NCI-H1105 treated with DMSO at 0.1 percent for 48 hours (cell line): Measurements from ENCODE around the gene DTX1.

Experiments
- DNase-seq: peaks from one replicate; lab custom pipeline; 2025; lab: John Stamatoyannopoulos, UW

The DTX1 gene

DNA sequence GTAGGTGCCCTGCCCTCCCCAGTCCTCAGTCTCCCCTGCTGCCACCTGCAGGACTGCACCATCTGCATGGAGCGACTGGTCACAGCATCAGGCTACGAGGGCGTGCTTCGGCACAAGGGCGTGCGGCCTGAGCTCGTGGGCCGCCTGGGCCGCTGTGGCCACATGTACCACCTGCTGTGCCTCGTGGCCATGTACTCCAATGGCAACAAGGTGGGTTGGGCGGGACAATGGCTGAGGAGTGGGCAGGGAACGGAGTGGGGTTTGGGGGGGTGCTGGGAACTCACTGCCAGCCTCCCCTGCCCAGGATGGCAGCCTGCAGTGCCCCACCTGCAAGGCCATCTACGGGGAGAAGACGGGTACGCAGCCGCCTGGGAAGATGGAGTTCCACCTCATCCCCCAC is 38.2 kb downstream of the DTX1 start:
- no peak for DNase-seq

DNA sequence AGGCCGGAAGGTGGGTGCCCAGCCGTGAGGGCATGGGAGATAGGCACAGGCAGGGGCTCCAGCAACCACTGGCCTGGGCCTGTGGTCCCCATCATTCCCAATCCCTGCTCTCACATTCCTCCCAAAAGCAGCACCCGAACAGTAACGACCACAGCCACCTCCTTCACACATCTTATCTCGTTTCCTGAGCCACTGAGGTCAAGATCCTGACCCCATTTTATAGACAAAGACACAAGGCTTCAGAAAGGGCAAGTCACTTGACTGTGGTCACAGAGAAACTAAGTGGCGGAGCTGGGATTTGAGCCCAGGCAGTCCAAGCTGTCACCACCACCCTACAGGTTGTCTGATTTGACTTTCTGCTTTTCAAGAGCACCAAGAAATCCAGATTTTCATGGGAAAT is 38.9 kb downstream of the DTX1 start:
- DNase-seq: no peak

DNA sequence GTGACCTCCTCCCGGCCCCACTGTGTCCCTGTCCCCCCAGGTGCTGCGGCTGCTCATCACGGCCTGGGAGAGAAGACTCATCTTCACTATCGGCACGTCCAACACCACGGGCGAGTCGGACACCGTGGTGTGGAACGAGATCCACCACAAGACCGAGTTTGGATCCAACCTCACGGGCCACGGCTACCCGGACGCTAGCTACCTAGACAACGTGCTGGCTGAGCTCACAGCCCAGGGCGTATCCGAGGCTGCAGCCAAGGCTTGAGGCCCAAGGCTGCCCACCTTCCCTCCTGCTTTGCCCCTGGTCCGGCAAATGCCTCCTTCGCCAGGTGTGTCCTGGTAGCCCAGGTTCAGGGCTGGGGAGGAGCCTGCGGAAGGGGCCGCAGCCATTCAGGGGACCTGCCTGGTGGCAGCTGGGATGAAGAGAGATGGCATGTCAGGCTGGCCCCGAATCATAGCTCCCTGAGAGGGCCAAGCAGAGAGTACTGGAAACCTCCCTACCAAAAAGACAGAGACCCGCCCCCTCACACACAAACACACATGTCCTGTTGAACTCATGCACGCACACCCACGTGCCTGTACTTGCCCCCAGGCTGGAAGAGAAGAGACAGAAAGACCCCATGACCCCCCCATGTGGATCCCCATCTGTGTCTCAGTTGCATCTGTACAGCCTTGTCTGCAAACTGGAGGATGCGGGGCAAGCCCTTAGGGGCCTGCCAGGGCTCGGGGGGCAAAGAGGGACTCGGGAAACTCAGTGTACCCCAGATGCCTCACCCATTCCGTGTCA is 40.3 kb downstream of the DTX1 start:
- no peak for DNase-seq

DNA sequence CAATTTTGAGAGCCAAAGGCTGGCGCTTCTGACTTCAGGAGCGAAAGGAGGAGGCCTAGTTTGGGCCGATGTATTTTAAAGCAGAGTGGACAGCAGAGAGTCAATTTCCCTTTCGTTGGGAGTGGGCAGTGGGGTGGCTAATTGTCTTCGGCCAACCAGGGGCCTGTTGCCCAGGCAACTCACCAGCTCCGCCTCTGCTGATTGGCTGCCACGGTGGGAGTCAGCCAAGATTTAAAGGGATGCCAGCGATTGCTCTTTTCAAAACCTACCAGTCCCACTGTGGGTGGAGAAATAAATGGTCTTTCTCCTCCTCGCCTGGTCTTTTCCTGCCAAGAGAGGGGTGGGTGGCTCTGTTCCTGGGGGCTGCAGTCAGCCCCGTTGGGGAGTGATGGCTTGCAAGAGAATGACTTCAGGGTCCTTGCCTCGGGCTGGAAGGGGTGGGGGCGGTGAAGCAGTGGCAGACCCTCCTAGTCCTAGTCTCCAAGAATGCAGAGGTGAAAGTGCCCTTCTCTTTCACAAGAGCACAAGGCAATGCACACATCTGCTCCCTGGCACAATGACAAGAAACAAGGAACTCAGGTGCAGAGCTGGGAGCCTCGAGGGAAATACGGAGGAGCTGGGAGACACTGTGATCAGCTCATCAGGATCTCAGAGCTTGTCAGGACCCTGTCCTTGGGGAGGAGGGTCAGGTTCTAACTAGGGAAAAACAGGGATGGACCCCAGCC is 41.3 kb downstream of the DTX1 start:
- DNase-seq: peak; percentile 47

DNA sequence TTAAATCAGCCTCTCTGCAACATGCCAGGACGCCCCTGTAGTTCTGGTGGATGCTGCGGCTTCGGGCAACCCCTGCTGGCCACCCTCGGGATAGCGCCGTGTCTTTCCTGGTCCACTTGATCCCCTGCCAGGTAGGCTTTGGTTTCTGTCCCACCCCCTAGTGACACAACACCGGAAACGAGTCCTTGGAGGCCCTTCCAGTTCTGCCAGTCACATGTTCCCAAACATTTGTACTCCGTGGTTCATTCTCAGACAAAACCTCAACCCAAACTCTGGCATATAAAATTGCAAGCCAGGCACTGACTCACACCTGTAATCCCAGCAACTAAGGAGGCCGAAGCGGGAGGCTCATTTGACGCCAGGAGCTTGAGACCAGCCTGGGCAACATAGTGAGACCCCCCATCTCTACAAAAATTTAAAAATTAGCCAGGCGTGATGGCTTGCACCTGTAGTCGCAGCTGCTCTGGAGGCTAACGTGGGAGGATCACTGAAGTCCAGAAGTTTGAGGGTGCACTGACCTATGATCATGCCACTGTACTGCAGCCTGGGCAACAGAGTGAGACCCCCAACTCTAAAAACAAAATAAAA is 42.0 kb downstream of the DTX1 start:
- peak; percentile 85 for DNase-seq

DNA sequence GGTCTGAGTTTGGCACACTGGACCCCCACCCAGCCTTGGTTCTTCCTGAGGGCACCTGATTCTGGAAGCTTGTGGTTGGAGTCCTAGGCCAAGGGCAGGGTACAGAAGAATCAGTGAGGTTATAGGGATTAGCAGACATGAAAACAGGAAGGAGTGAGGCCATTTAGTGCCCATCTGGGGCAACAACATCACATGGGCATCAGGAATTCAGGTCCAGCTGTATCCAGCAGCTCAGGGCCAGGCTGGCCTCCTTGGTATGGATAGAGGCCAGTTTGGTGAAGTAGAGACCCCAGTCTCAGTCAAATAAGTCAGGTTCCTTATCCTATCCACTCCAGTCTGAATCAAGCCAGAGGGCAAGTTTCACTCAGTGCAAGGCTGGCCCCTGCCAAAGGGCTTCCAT is 42.8 kb downstream of the DTX1 start:
- DNase-seq: no peak

DNA sequence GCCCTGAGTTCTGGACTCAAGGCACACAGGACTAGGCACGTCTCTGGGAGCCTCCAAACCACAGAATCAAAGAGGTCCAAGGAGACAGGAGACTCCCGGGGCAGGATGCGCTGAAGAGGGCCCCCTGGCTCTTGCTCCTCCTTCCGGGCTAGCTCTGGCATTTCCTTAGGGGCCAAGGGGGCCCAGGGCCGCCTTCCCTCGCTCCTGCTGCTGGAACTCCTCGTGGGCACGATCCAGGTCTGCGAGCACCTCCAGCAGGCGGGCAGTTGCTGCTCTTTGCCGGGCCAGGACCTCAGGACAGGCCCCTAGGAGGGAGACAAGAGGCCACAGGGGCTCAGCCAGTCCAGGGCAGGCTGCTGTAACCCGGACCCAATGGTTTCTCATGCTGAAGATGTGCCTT is 43.2 kb downstream of the DTX1 start:
- no peak for DNase-seq

DNA sequence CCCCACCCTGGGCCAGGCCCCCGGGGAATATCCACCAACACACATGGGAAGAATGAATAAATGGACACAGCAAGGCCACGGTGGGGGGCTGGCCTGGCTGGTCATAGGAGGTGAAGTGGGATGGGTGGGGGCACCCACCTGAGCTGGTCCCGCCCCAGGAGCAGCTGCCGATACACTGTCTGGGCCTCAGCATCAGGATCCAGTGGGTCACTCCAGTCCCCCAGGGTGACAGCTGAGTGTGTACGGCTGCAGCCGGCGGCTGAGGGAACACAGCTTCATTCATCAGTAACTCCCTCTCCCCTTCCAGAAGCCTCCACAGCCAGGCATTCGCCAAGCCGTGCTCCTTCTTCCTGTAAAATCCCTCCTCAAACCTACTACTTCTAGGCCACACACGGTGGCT is 45.2 kb downstream of the DTX1 start:
- DNase-seq: no peak

DNA sequence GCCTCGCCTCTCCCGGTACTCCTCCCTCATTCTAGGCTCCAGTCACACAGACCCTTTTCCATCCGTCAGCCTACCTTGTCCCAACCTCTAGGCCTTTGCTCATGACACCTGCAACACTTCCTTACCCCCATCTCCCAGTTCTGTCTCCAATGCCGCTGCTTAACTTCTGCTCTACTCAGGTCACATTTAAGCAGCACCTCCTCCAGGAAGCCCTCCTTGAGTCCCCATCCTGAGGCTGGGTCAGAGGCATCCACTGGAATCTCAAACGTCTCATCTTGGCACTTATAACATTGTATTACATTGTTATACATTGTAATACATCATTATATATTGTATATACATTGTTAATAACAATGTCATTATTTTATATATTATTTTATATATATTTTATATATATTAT is 46.3 kb downstream of the DTX1 start:
- no peak for DNase-seq

DNA sequence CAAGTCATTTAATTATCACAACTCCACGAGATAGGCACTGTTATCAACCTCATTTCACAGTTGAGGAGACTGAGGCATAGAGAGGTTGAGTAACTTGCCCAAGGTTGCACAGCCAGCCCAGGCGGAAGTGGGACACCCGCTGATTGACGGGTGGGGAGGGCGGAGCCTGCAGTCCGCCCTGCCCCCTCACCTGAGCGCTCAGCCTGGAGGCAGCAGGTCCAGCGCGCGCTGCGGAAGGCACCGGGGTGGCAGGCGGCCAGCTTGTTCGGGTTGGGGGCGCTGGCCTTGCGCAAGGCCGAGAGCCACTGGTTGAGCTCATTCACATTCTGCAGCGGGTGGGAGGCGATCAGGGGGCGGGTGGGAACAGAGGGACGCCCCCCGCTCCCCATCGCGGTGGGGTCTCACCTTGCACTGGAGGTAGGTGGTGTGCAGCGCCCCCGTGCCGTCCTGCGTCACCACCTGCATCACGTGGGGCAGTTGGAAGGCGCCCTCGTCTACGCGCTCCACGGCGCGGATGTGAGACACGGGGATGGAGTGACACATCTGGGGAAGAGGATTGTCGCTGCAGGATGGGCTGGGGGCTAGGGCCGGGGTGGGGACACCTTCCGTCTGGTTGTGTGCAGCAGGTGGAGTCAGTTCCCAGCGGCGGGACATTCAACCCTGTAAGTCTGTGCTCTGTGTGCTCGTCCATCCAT is 47.4 kb downstream of the DTX1 start:
- DNase-seq: no peak

DNA sequence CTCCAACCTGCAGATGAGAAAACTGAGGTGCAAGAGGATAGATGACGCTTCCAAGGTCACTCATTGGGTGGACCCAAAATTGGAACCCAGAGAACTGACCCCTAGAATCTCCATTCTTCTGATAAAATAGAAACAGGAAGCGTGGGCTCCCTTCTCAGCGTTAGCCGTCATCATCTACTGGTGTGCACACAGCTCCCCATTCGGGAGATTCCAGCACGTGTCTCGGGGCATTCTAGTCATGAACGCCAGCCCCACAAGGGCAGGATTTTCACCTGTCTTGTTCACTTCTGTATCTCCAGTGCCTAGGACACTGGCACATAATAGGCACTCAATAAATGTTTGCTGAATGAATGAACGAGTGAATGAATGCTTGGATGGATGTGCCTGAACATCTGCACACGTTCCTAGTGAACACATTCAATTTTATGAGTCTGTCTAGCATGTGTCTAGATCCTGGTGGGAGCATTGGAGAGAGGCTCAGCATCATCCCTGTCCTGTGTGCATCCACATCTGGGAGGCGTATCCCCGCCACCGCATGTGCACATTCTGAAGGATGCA is 48.5 kb downstream of the DTX1 start:
- no peak for DNase-seq

DNA sequence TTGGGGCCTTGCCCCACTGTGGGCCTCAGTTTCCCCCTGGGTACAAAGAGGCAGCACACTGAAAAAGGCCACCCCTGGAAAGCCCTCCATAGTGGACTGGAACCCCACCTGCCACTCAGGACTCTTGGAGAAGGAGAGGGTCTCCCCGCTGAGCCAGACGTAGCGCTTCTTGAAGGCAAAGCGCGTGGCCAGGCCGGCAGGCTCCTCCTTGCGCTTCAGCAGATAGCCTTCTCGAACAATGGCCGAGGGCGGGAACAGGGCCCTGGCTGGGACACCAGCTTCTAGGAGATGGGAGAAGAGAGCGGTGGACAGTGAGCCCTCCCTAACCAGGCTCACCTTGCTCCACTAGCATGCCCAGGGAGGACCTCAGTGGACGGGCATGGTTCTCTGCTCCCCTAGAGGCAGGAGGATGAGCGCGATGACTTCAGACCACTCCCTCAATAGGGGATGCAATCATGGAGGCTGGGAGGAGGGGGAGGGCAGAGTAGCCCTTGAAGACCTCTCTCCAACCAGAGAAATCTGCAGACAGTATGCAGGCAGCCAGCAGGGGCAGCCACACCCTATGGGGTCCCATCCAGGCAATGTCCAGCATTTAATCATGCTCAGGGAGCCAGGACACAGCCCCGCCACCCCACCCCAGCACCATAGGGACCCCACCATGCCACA is 49.2 kb downstream of the DTX1 start:
- DNase-seq: no peak

DNA sequence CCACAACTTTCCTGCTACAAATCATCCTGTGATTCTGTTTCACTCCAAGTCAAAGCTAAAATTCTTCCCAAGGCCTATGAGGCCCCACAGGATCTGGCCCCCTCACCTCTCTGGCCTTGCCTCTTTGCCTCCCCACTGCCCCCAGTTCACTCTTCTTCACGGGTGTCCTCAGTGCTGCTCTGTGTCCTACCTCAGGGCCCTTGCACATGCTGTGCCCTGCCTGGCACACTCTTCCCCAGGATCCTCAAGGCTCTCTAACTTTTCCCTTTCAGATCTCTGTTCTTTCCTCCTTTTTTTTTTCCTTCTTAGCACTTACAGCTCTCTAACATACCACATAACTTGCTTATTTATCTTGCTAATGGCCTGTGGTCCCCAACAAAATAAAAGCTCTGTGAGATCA is 49.8 kb downstream of the DTX1 start:
- DNase-seq: no peak

DNA sequence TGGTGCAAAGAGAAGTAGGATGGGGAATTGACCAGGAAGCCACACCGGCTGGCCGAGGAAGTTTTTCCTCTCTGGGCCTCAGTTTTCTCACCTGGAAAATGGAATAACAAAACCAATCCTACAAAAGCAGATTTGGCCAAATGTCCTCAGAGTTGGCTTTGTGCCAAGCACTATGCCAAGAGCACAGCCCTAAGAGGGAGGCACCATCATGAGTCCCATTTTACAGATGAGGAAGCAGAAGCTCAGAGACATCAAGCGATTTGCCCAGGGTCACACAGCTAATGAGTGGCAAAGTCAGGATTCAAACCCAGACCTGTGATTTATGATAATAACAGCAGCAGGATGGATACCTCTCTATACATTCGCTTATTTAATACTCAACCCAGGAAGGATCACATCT is 51.8 kb downstream of the DTX1 start:
- no peak for DNase-seq

DNA sequence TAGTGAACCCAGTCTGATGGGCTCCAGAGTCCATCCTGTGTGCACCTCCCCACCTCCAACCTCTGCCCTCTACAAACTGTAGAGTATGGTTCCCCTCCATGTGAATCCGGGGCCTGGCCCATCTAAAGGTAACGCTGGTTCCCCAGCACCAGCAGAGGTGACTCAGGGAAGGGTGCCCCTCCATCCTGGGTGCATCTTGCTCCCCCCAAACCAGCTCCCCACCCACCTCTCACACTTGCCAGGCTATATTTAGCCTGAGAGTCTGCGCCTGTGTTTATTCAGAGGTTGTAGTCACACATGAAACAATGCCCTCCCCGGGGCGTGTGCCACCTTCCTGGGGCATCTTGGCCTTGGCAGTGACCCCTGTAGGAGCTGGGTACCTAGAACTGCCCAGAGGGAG is 52.8 kb downstream of the DTX1 start:
- no peak for DNase-seq

DNA sequence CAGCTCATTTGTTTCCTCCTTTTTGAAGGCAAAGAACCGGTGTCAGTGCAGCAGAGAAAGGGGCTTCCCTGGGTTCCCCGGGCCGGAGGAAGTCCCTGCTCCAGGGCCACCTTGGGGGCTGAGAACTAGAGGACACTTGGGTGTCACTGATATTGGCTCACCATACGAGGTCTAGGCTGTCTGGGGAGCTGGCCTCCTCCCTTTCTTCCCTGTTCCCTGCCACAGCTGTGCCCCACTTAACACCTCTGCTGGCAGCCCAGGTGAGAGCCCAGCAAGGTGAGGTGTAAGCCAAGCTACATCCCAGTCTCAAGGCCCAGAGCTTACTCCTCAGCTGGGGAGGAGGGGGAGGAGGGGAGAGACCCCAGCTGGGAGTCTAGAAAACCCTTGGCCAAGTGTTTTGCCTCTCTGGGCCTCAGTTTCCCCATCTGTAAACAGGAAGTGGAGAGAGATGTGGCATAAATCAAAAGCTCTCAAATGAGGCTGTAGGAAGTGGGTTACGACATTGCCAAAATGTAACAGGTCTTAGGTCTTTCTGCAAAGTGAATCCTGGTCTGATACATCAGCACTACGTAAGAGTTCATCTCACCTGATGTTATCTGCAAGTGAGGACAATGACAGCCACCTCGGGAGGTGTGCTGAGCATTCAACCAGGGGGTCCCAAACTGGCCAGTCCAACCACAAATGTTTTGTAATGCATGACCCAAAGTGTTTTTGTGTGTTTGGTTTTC is 53.5 kb downstream of the DTX1 start:
- no peak for DNase-seq

DNA sequence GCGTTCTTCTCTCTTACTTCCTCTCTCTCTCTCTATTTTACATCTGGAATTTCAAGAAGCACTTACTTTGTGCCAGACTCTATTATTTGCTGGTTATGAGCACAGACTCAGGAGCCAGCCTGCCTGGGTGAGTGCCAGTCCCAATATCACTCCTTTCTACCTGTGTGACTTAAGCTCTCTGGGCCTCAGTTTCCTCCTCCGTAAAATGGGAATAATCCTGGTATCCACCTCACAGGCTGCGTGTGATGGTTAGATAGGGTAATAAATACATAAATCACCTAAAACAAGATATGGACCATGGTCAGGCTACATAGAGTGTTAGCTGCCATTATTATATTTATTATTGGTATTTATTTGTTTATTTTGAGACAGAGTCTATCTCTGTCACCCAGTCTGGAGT is 54.7 kb downstream of the DTX1 start:
- no peak for DNase-seq

DNA sequence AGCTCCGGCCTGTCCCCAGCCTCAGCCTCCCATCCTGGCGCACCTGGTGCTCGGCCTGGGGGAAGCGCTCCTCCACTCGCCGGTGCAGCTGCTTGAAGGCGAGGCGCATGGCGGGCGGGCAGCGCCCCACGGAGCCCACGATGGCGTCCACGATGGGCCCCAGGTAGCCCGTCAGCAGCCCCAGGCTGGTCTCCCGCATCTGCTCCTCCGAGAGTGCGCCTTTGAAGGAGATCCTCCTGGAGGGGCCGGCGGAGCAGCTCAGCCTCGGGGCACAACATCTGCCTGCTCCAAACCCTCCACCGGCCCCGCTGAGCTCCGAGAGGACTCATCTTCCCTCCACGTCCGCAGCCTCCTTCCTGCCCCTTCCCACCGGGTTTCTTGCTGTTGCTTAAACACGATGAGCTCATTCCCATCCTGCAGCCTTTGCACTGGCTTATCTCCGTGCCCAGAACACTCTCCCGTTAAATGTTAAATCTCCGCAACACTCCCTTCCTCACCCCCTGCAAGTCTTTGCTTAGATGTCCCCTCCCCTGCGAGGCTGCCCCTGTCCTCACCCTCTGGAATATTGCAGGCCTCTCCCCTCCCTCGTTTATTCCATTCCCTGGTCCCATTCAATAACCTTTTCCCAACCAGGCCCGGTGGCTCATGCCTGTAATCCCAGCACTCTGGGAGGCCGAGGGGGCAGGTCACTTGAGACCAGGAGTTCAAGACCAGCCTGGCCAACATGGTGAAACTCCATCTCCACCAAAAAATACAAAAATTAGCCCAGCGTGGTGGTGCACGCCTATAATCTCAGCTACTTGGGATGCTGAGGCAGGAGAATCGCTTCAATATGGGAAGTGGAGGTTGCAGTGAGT is 55.7 kb downstream of the DTX1 start:
- DNase-seq: no peak

DNA sequence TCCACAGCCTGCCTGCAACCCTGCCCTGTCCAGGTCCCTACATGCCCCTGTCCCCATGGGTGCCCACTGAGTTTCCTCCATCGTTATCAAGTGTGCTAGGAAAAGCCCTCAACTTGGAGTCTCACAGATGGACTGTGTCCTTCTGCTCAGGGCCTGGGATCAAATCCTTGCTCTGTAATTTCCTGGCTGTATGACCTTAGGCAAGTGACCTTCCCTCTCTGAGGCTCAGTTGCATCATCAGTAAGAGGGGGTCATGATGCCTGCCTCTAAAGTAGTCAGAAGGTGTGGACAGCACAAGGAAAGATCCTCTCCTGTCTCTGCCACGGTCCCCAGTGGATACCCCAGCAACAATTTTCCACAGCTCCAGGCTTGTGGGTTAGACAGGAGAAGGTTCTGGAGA is 56.9 kb downstream of the DTX1 start:
- no peak for DNase-seq

DNA sequence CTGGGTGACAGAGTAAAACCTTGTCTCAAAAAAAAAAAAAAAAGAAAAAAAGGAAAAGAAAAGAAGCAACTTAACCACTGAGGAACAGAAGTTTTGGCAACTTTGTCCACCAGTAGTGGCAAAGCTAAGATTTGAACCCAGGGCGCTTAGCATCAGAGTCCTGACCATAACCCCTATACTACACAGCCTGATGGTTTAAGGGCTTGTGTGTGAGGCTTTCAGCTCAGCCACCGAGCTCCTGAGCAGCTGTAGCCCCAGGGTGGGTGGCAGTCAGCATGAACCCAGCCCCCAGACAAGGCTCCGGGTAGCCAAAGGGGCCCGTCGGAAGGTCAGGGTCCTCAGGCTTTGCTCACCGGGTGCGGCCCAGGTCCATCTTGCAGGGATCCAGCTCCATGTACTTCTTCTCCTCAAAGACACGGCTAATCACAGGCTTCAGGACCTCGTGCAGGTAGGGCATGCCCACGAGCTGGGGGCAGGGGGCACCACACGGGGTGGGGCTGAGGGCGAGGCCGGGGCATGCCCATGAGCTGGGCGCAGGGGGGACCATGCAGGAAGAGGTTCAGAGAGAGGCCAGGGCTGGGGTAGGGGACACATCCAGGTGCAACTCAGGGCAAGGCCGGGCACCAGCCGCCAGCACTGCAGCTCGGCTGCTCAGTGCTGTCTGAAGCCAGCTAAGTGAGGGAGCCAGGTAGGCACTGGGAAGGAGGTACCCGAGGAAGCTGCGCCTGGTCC is 58.1 kb downstream of the DTX1 start:
- no peak for DNase-seq
